ENCODE measurements around the gene ZBTB49.
A peak's percentile ranks its signal among the peaks of the same experiment; 100 is the strongest.

The ZBTB49 gene

DNA sequence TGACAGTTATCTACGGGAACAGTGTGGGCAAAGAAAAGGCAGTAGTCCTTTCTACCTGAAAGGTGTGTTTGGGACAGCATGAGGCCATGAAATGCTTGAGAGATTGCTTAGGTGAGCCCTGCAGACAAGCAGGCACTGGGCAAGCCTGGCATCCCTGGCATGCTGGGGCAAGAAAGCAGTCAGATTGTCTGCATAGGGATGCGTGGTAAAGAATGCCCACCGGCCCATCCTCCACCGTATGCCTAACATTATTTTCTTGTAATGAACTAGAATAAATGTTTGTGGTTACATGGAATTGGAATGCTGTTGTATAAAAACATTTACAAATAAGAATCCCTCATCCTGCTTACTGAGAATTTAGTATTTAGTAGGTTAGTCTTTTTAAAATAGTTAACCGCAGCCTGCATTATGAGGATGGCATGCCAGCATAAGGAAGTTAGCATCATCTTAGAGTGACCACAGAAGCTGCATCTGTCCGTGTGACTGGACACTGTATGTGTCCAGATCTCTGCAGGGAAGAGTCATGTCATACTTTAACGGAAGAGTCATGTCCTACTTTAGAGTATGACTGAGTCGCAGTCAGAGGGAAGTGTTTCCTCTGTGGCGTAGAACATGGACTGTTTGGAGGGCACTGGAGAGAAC lies 18.9 kb downstream of the ZBTB49 start:
- no peak overlapping the region for H3K4me3 ChIP-seq (ENCODE audit: low read depth, low read length)
- in situ Hi-C loops (cut with HindIII; ENCODE audit: low sequenced_read_pairs): no loop called here
- TF ChIP-seq, protein P1, sequence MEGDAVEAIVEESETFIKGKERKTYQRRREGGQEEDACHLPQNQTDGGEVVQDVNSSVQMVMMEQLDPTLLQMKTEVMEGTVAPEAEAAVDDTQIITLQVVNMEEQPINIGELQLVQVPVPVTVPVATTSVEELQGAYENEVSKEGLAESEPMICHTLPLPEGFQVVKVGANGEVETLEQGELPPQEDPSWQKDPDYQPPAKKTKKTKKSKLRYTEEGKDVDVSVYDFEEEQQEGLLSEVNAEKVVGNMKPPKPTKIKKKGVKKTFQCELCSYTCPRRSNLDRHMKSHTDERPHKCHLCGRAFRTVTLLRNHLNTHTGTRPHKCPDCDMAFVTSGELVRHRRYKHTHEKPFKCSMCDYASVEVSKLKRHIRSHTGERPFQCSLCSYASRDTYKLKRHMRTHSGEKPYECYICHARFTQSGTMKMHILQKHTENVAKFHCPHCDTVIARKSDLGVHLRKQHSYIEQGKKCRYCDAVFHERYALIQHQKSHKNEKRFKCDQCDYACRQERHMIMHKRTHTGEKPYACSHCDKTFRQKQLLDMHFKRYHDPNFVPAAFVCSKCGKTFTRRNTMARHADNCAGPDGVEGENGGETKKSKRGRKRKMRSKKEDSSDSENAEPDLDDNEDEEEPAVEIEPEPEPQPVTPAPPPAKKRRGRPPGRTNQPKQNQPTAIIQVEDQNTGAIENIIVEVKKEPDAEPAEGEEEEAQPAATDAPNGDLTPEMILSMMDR (IDR thresholded peaks at IDR 0.05; ENCODE audit: low read depth, low read length, missing control alignments): no peak
- peak; percentile 18 for DNase-seq (ENCODE audit: low read depth)

GRCh38 chr4:4311193-4311592 lies 21.1 kb downstream of the ZBTB49 start:
- no peak overlapping the region for H3K4me3 ChIP-seq (ENCODE audit: low read depth, low read length)
- TF ChIP-seq, protein P1 (IDR thresholded peaks at IDR 0.05; ENCODE audit: low read depth, low read length, missing control alignments): no peak
- in situ Hi-C loops (cut with HindIII; ENCODE audit: low sequenced_read_pairs): no loop called here
- no peak for DNase-seq (ENCODE audit: low read depth)

DNA sequence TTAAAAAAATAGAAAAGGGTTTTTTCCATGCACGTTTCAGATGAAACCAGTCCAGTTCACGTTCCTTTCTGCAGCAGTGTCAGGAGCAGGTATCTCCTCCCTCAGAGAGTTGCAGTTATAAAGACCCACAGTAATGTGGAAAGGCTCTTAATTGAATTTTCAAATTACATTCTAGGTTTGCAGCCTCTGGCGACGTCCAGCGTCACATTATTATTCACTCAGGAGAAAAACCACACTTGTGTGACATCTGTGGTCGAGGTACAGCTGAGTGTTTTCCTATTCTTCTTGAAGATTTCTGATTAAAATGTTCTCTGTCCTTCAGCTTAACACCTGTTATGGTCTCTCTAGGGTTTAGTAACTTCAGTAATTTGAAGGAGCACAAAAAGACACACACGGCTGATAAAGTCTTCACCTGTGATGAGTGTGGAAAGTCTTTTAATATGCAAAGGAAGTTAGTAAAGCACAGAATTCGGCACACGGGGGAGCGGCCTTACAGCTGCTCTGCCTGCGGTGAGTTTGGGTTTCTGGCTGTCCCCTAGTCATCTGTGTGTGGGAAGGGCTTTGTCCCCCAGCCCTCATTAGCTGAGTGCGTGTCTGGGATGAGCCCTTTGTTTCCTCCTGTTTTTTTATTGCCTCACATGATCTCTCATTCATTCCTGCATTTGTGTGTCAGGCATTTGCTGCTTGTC lies 25.6 kb downstream of the ZBTB49 start:
- no peak overlapping the region for H3K4me3 ChIP-seq (ENCODE audit: low read depth, low read length)
- DNase-seq (ENCODE audit: low read depth): no peak
- TF ChIP-seq, protein P1 (IDR thresholded peaks at IDR 0.05; ENCODE audit: low read depth, low read length, missing control alignments): no peak
- in situ Hi-C loops (cut with HindIII; ENCODE audit: low sequenced_read_pairs): no loop called here

- in situ Hi-C loops (cut with HindIII; ENCODE audit: low sequenced_read_pairs): no loop called here
- TF ChIP-seq, protein P1 (IDR thresholded peaks at IDR 0.05; ENCODE audit: low read depth, low read length, missing control alignments): no peak
- DNase-seq (ENCODE audit: low read depth): no peak
- H3K4me3 ChIP-seq (ENCODE audit: low read depth, low read length): no peak overlapping the region
Observed at GRCh38 chr4:4316150-4316495, 26.1 kb downstream of the ZBTB49 start.

DNA sequence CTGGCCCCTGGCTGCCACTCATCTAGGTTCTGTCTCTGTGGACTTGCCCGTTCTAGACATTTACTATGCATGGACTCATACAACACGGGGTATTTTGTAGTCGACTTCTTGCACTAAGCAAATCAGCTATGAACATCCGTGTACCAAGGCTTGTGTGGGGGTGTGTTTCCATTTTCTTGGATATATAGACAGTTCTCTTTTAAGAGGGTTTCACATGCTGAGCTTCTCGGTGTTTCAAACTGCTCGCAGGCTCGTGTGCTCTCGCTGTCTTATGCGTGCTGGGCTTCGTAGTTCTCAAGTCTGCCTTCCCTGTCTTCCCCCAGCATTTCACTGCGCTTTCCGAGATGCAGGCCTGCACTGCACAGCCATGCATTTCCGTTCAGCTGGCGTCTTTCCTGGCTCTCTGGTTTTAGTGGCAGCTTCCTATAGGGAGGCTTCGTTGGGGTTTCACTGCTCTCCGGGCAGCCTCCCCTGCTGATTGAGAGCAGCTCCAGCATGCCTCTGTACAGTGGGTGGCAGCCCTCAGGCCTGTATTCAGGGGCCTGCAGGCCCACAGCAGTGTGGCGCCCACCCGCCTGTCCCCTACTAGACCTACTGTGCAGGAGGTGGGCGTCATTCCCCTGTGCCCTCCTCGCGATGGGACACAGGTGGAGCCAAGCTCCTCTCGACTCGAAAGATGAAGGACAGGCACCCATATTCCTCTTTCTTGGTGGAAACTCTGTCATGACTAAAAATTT lies 27.6 kb downstream of the ZBTB49 start:
- no peak for DNase-seq (ENCODE audit: low read depth)
- in situ Hi-C loops (cut with HindIII; ENCODE audit: low sequenced_read_pairs): no loop called here
- TF ChIP-seq, protein P1 (IDR thresholded peaks at IDR 0.05; ENCODE audit: low read depth, low read length, missing control alignments): no peak
- no peak overlapping the region for H3K4me3 ChIP-seq (ENCODE audit: low read depth, low read length)

- no peak for DNase-seq (ENCODE audit: low read depth)
- no peak overlapping the region for H3K4me3 ChIP-seq (ENCODE audit: low read depth, low read length)
- TF ChIP-seq, protein P1 (IDR thresholded peaks at IDR 0.05; ENCODE audit: low read depth, low read length, missing control alignments): no peak
- in situ Hi-C loops (cut with HindIII; ENCODE audit: low sequenced_read_pairs): no loop called here
Observed at GRCh38 chr4:4320528-4320927, 30.5 kb downstream of the ZBTB49 start.
